Measurements from ENCODE around the gene BOD1. TPM values are rescaled to one million over a fixed set of nuclear protein-coding genes. Genes with fewer than 3 reads are reported as not detected.

Gene BOD1
- total and polyA plus RNA-seq, 10 of the 15 experiments (the other 5 are each of a cell fraction or from before 2014, with no cell fraction given) = 14.1 to 35.8 (median 29.6) TPM

GRCh38 chr5:173622183-173623047 lies 6.0 kb upstream of the BOD1 start:
- ATAC-seq = no peak
- TF ChIP-seq SMC3 (IDR thresholded peaks at IDR 0.05; ENCODE audit: borderline replicate concordance, low read length) = no peak

GRCh38 chr5:173620784-173621183 lies 4.3 kb upstream of the BOD1 start:
- FAIRE-seq (no peak), DNase-seq (ENCODE audit: low read depth, low spot score) (no peak), ATAC-seq (no peak)
- H2AFZ ChIP-seq (ENCODE audit: control insufficient read depth, low read depth, low read length) = no peak overlapping the region
- no peaks in the 10 kb centered on the region for H3K36me3 ChIP-seq (ENCODE audit: control insufficient read depth in 2 of 2, insufficient read depth in 2 of 2, low read length in 1 of 2)
- H3K4me2 ChIP-seq (ENCODE audit: control insufficient read depth, insufficient read depth) = no peak overlapping the region
- no peak overlapping the region for H3K27ac ChIP-seq (ENCODE audit: control insufficient read depth, insufficient read depth)
- ChIA-PET POLR2A (no interaction called here), CTCF (interaction anchor here (1.6 to 17.1 kb wide), 4 partner anchors 68 to 352 kb away, joined by 4 to 267 read pairs (median 126); no protein-coding TSS in a partner anchor), RAD21 (ENCODE audit: unreplicated experiment) (interaction anchor here (1.1 to 6.1 kb wide), 3 partner anchors 8 to 303 kb away, joined by 3 to 58 read pairs (median 6); no protein-coding TSS in a partner anchor), SMC1A (ENCODE audit: uncharacterized antibody, unreplicated experiment) (interaction anchor here (0.6 to 17.2 kb wide), 5 partner anchors 36 to 359 kb away, joined by 3 to 199 read pairs (median 4); no protein-coding TSS in a partner anchor)
- whole genome bisulfite sequencing (ENCODE audit: insufficient coverage, insufficient replicate concordance, low lambda C conversion rate, missing lambda C conversion rate) = 36% methylated on average over 3 of the region's 3 CpGs
- intact Hi-C loops (cut with micrococcal nuclease; ENCODE audit: unreplicated experiment) = no loop called here
- TF ChIP-seq MEF2A (IDR thresholded peaks at IDR 0.05; ENCODE audit: insufficient read depth, low read depth, low read length) = no peak
- H3K79me2 ChIP-seq (ENCODE audit: control insufficient read depth, insufficient read depth, low read length) = peaks cover 6% of the 10 kb centered on the region
- no peak overlapping the region for H3K9ac ChIP-seq (ENCODE audit: control insufficient read depth, insufficient read depth, low read length)
- no peaks in the 10 kb centered on the region for H3K27me3 ChIP-seq (replicated peaks in 1 of 2; ENCODE audit: control insufficient read depth in 2 of 2, insufficient read depth in 2 of 2, low read length in 1 of 2)
- H3K4me3 ChIP-seq = no peak overlapping the region
- no TSS peak for BruUV-seq (replicated peaks)
- H3K4me1 ChIP-seq (ENCODE audit: control insufficient read depth, insufficient read depth, low read length) = peaks cover 8% of the 10 kb centered on the region
- in situ Hi-C loops (cut with MboI) = loop anchor here (5.0 kb wide), 2 partner anchors 307 to 347 kb away; no protein-coding TSS in a partner anchor
- H4K20me1 ChIP-seq (ENCODE audit: control insufficient read depth, insufficient read depth) = no peaks in the 10 kb centered on the region
- H3K9me3 ChIP-seq (replicated peaks; ENCODE audit: control insufficient read depth, insufficient read depth, low read length) = no peaks in the 10 kb centered on the region

More at GRCh38 chr5:173622183-173623047, 6.0 kb upstream of the BOD1 start:
- no peak overlapping the region for H3K4me3 ChIP-seq
- H4K20me1 ChIP-seq (ENCODE audit: control insufficient read depth, insufficient read depth) = no peaks in the 10 kb centered on the region
- H2AFZ ChIP-seq (ENCODE audit: control insufficient read depth, low read depth, low read length) = no peak overlapping the region
- intact Hi-C loops (cut with micrococcal nuclease; ENCODE audit: unreplicated experiment) = no loop called here
- H3K27me3 ChIP-seq (replicated peaks in 1 of 2; ENCODE audit: control insufficient read depth in 2 of 2, insufficient read depth in 2 of 2, low read length in 1 of 2) = no peaks in the 10 kb centered on the region
- DNase-seq (ENCODE audit: low read depth, low spot score) (no peak), FAIRE-seq (no peak)
- CTCF ChIA-PET = interaction anchor here (0.8 to 17.1 kb wide), 4 partner anchors 164 to 433 kb away, joined by 3 to 267 read pairs (median 126); no protein-coding TSS in a partner anchor
- RAD21 ChIA-PET (ENCODE audit: unreplicated experiment) = interaction anchor here (1.0 to 2.6 kb wide), 6 partner anchors 7 to 423 kb away, joined by 3 to 9 read pairs (median 3); partner anchors contain the start of gene NSG2
- no TSS peak for BruUV-seq (replicated peaks)
- H3K36me3 ChIP-seq (ENCODE audit: control insufficient read depth in 2 of 2, insufficient read depth in 2 of 2, low read length in 1 of 2) = no peaks in the 10 kb centered on the region
- peaks cover 9% of the 10 kb centered on the region for H3K4me1 ChIP-seq (ENCODE audit: control insufficient read depth, insufficient read depth, low read length)
- no peak overlapping the region for H3K9ac ChIP-seq (ENCODE audit: control insufficient read depth, insufficient read depth, low read length)
- no peak overlapping the region for H3K27ac ChIP-seq (ENCODE audit: control insufficient read depth, insufficient read depth)
- no peak overlapping the region for H3K4me2 ChIP-seq (ENCODE audit: control insufficient read depth, insufficient read depth)
- H3K79me2 ChIP-seq (ENCODE audit: control insufficient read depth, insufficient read depth, low read length) = no peaks in the 10 kb centered on the region
- POLR2A ChIA-PET = interaction anchor here (0.6 kb wide), 2 partner anchors 48 to 125 kb away, joined by 4 read pairs; no protein-coding TSS in a partner anchor
- no peaks in the 10 kb centered on the region for H3K9me3 ChIP-seq (replicated peaks; ENCODE audit: control insufficient read depth, insufficient read depth, low read length)
- 89% methylated on average over 17 of the region's 19 CpGs for WGBS (ENCODE audit: insufficient coverage, insufficient replicate concordance, low lambda C conversion rate, missing lambda C conversion rate)
- in situ Hi-C loops (cut with MboI) = loop anchor here (5.0 kb wide), 2 partner anchors 305 to 345 kb away; no protein-coding TSS in a partner anchor
- SMC1A ChIA-PET (ENCODE audit: uncharacterized antibody, unreplicated experiment) = interaction anchor here (0.7 to 17.2 kb wide), 4 partner anchors 164 to 349 kb away, joined by 3 to 199 read pairs (median 90); no protein-coding TSS in a partner anchor

Data from GM12878 (cell line).